Activated T-cell treated with anti-CD3 and anti-CD28 coated beads, Interleukin-2, amount 50 U/mL, for 48 hours (primary cell): ENCODE results near the gene UBXN11.
A peak's percentile ranks its signal among the peaks of the same experiment; 100 is the strongest.
"Not testable (repeated sequence)": the region's sequence is repeated elsewhere in the genome, so short reads cannot be mapped to it uniquely, and the experiment has no call there.

Experiments
- DNase-seq, 2 experiments: peaks; one replicate each; pipeline ENCODE4 v3.0.0-alpha.2; 2020

The UBXN11 gene

GRCh38 chr1:26302733-26303405 lies 3.6 kb downstream of the UBXN11 start:
- DNase-seq = no peak

DNA sequence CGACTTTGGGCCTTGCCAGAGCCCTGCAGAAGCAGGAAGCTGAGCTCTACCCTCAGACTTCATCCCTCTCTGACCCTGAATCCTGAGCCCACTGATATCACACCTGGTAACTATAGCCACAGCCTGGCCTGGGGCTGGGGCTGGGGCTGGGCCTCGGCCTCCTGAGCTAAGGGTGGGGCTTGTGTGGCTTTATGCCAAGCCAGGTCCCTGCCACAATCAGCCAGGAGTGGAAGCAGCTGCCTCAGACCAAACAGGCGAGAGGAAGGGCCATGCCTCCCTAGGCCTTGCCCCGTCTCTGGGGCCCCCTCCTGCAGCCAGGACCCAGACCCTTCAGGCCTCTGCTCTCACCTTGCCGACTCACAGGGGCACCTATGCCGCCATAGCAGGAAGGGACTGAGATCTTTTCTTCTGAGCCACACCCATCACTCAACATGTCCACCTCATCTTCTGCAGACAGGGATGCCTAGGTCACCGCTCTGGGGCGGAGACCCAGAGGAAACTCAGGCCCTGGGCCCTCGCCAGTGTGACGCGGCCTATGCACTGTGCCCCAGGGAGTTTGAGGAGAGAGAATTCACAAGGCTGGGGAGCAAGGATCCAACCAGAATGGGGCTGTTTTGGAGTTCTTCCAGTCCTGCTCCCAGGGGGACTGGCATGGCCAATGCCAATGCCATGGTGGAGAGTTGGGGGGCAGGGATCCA lies 5.7 kb downstream of the UBXN11 start:
- DNase-seq = no peak

- DNase-seq = no peak
Measured at GRCh38 chr1:26297791-26298124, 8.7 kb downstream of the UBXN11 start.

DNA sequence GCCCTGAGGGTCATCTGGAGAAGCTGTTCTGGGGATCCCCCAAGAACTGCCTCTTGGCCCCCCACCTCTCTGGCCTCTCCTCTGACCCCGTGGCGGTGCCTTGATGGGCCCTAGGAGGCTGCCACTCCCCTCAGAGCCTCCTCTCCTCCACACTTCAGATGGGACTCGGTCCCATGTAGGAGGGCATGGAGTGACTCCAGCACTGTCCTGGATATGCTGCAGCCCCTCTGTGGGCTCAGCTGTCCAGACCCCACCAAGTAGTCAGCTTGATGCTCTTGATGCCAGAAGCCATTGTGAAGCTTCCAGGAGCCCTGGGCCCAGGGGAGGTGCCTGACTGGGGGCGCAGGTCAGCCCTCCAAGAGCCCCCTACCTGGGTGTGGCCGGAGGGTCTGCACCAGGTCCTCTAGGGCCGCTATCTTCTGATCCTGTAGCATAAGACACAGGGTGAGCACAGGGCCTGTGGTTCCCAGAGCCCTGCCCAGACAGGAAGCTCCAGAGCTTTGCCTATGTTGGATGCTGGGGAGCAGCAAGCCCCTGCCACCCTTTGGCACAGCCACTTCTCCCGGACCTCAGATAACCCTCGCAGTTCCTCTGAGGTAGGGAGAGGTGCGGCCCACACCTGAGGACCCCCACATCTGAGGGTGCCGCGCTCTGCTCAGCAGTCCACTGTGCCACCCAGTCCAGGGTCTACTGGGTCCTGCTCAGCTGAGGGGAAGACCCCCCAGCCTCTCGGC lies 9.2 kb downstream of the UBXN11 start:
- no peak for DNase-seq

DNA sequence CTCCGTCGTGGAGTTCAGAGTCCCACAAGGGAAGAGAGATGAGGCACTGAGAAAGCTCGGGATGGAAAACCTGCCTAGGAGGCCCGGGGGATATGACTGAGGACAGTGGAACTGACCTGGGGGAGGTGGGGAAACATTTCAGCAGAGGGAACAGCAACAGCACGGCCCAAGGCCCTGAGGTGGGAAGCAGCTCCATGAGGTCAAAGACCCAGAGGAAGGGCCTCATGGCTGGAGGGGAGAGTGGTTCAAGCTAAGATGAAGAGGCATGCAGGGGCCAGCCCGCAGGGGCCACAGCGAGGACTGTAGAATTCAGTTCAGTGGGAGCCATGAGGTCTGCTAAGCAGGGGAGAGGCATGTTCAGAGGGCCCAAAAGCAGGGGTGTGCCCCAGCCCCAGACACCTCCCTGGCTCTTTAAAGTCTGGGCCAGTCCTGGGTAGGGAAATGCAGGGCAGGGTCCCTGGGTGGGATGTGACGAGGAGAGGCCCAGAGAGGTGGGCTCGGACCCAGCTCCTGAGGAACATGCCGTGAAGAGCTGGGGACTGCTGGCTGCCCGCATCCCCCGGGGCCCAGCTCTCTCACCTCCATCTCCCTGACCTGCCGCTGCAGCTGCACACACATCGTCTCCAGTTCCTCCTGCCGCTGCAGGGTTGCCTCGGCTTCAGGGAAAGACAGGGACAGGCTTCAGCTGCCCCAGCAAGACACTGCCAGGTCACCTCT lies 9.9 kb downstream of the UBXN11 start:
- DNase-seq = no peak

GRCh38 chr1:26295194-26296138 lies 11.0 kb downstream of the UBXN11 start:
- no peak for DNase-seq

- DNase-seq = no peak
Measured at GRCh38 chr1:26293911-26294463, 12.4 kb downstream of the UBXN11 start.

DNA sequence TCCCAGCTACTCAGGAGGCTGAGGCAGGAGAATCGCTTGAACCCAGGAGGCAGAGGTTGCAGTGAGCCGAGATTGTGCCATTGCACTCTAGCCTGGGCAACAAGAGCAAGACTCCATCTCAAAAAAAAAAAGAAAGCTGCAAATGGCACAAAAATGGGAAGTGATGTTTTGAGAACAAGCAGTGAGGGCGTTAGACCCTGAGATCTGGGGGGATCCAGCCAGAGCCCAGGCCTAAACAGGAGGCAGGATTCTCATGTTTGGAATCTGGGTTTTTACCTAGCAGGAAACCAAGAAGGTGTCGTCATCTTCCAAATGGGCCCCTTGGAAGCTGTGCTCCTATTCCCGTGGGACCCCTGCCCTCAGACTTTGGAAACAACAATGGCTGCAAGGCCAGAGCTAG lies 13.7 kb downstream of the UBXN11 start:
- DNase-seq = not testable (repeated sequence)

GRCh38 chr1:26291939-26292338 lies 14.5 kb downstream of the UBXN11 start:
- DNase-seq = no peak

DNA sequence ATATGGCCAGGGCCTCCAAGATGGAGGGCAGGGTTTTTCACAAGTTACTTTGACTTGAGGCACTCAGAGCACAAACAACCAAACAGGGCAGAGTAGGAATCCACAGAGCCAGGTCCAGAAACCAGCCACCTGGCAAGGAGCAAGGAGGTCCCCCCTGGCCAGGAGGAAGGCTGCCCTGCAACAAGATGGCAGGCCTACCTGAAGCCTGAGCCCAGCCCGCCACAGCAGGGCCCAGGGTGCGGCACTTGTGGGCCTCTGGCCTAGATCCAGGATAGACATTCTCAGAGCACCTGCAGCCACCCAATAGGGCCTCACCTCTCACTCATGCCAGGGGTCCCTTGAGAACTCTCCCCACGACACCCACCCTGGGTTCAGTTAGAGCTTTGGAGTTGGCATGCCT lies 15.0 kb downstream of the UBXN11 start:
- no peak for DNase-seq

- DNase-seq = no peak
Measured at GRCh38 chr1:26290882-26291261, 15.6 kb downstream of the UBXN11 start.

- DNase-seq = no peak
Measured at GRCh38 chr1:26290122-26290881, 16.1 kb downstream of the UBXN11 start.

DNA sequence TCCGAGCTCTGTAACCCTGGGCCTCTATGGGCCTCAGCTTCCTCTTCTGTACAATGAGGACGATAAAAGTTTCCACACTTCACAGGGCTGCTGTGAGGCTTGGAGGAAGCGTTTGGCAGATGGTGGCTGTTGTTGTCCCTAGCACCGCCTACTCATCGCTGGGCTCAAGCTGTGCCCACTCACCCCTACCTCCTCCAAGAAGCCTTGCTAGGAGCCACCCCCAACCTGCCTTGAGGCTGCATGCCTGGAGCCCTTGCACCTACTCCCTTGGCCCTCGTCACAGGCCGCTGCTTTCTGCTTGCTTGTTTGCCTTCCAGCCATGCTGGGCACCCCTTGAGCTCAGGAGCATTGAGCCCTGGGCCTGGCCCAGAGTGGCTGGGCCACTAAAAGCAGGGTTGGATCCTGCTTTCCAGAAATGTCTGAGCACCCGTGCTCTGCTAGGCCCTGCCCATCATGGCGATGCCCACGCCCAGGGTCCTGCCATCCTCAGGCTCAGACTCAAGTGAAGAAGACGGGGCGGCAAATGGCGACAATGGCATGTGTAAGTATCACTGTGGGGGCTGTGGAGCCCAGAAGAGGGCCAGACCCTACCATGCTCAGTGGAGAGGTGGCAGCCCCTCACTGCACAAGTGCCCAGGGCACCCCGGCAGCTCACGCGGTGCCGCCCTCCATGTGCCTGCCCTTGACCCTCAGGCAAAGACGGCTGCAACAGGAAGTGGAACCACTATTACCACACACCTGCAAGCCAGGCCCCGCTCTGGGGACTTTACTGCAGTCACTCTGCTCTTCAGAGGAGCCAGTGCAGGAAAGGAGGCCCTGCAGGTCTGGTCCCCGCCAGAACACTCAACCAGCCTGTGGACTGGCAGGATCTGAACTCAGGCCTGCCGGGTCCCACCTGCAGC lies 17.0 kb downstream of the UBXN11 start:
- peak; percentile 59 to 67 for DNase-seq

DNA sequence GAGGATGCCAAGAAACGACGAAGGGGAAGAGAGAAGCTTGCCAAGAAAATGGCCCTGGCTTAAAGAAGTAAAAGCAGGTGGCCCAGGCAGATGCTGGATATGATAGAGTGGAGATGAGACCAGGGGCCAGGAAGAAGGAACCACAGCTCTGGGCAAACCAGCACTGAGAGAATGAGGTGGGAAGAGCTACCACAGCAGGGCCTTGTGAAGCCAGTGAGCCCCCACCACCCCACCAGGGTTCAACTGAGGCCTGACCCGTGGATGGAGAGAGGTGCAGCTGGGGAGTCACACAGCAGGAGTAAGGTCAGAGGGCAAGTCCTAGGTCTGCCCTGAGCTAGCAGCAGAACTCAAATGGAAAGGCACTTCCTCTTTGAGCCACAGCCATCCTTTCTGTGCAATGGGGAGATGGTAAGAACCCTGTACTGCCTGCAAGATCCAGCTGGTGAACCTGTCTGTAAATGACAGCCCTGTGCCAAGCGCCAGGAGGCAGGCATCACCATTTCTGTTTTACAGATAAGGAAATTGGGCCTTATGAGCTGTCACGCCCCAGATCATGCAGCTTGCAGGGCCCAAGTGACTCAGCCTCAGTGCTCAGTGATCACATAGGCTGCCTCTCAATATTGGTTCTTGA lies 18.0 kb downstream of the UBXN11 start:
- DNase-seq = peak; percentile 80 to 83

DNA sequence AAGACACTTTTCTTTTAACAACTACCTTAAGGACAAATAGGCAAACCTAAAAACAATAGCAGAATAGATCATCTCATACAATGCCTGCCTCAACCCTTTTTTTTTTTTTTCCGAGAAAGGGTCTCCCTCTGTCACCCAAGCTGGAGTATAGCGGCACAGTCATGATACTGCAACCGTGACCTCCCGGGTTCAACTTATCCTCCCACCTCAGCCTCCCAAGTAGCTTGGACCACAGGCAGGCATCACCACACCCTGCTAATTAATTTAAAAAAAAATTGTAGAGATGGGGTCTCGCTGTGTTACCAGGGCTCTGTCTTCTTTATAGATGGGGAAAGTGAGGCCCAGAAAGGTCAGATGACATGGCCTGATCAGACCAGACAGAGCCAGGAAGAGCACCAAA lies 18.6 kb downstream of the UBXN11 start:
- peak in 1 of 2 experiments; percentile 37 for DNase-seq

GRCh38 chr1:26287033-26287711 lies 19.3 kb downstream of the UBXN11 start:
- peak; percentile 76 to 78 for DNase-seq

GRCh38 chr1:26286064-26286416 lies 20.4 kb downstream of the UBXN11 start:
- DNase-seq = no peak

- peak; percentile 76 to 78 for DNase-seq
Measured at GRCh38 chr1:26285366-26286063, 20.9 kb downstream of the UBXN11 start.
